Osteocyte (in vitro differentiated cells): Measurements from ENCODE around the gene USP24. TPM values are rescaled to one million over a fixed set of nuclear protein-coding genes. Genes with fewer than 3 reads are reported as not detected.

Source experiments
- DNase-seq: peaks from one replicate; pipeline ENCODE4 v3.0.0; 2021; ENCODE audit warnings: mixed read lengths; ENCODE audit not compliant: unreplicated experiment; ENCODE audit errors: extremely low spot score
- H3K27ac Mint-ChIP-seq: one replicate; pipeline ENCODE4 v1.8.0; 2021; ENCODE audit warnings: mild to moderate bottlenecking, mixed read lengths; ENCODE audit not compliant: unreplicated experiment
- H3K27me3 Mint-ChIP-seq: one replicate; pipeline ENCODE4 v1.8.0; 2021; ENCODE audit warnings: mixed read lengths; ENCODE audit not compliant: unreplicated experiment
- H3K36me3 Mint-ChIP-seq: one replicate; pipeline ENCODE4 v1.8.0; 2021; ENCODE audit warnings: mixed read lengths; ENCODE audit not compliant: unreplicated experiment
- H3K4me1 Mint-ChIP-seq: one replicate; pipeline ENCODE4 v1.8.0; 2021; ENCODE audit warnings: mixed read lengths; ENCODE audit not compliant: unreplicated experiment
- H3K4me3 Mint-ChIP-seq: one replicate; pipeline ENCODE4 v1.8.0; 2021; ENCODE audit warnings: mild to moderate bottlenecking, moderate library complexity, mixed read lengths; ENCODE audit not compliant: unreplicated experiment
- H3K9me3 Mint-ChIP-seq: one replicate; pipeline ENCODE4 v1.8.0; 2021; ENCODE audit warnings: mixed read lengths; ENCODE audit not compliant: unreplicated experiment
- CTCF ChIP-seq: fragments of 200-600 bp; sonication (generic); IDR thresholded peaks from 2 replicates; pipeline ENCODE4 v1.5.0; 2021; ENCODE audit warnings: antibody characterized with exemption, mild to moderate bottlenecking, moderate library complexity
- total RNA-seq: library from RNA; stranded (reverse); gene quantifications from 2 replicates; pipeline ENCODE4 v1.2.1, GENCODE V29; 2021

Gene USP24
- total RNA-seq, 1 donor from 2014 or later: 32.1 TPM

- no peaks in the 10 kb centered on the region for H3K36me3 Mint-ChIP-seq
- no peak for DNase-seq
- no peak overlapping the region for H3K27ac Mint-ChIP-seq
- no peak for TF ChIP-seq CTCF
- H3K4me1 Mint-ChIP-seq: peaks cover 3% of the 10 kb centered on the region
- H3K27me3 Mint-ChIP-seq: no peaks in the 10 kb centered on the region
- H3K4me3 Mint-ChIP-seq: no peak overlapping the region
- no peaks in the 10 kb centered on the region for H3K9me3 Mint-ChIP-seq
Measured at GRCh38 chr1:55246331-55246730, 31.2 kb upstream of the USP24 start.

- no peak overlapping the region for H3K27ac Mint-ChIP-seq
- no peaks in the 10 kb centered on the region for H3K36me3 Mint-ChIP-seq
- TF ChIP-seq CTCF: no peak
- H3K9me3 Mint-ChIP-seq: no peaks in the 10 kb centered on the region
- no peaks in the 10 kb centered on the region for H3K27me3 Mint-ChIP-seq
- no peak for DNase-seq
- H3K4me1 Mint-ChIP-seq: peaks cover 3% of the 10 kb centered on the region
- no peak overlapping the region for H3K4me3 Mint-ChIP-seq
Measured at GRCh38 chr1:55245781-55246180, 30.6 kb upstream of the USP24 start.

GRCh38 chr1:55244476-55245099 is 29.4 kb upstream of the USP24 start:
- DNase-seq: no peak
- H3K9me3 Mint-ChIP-seq: no peaks in the 10 kb centered on the region
- no peak overlapping the region for H3K27ac Mint-ChIP-seq
- H3K36me3 Mint-ChIP-seq: no peaks in the 10 kb centered on the region
- no peak for TF ChIP-seq CTCF
- peaks cover 3% of the 10 kb centered on the region for H3K4me1 Mint-ChIP-seq
- no peak overlapping the region for H3K4me3 Mint-ChIP-seq
- H3K27me3 Mint-ChIP-seq: no peaks in the 10 kb centered on the region

GRCh38 chr1:55243655-55244054 is 28.5 kb upstream of the USP24 start:
- Mint-ChIP-seq H3K4me1 (peaks cover 3% of the 10 kb centered on the region), H3K27ac (no peak overlapping the region), H3K9me3 (no peaks in the 10 kb centered on the region), H3K36me3 (no peaks in the 10 kb centered on the region), H3K4me3 (no peak overlapping the region), H3K27me3 (no peaks in the 10 kb centered on the region)
- TF ChIP-seq CTCF: no peak
- no peak for DNase-seq

GRCh38 chr1:55239548-55239947 is 24.4 kb upstream of the USP24 start:
- H3K27me3 Mint-ChIP-seq: no peaks in the 10 kb centered on the region
- H3K4me3 Mint-ChIP-seq: no peak overlapping the region
- H3K9me3 Mint-ChIP-seq: no peaks in the 10 kb centered on the region
- peaks cover 11% of the 10 kb centered on the region for H3K4me1 Mint-ChIP-seq
- TF ChIP-seq CTCF: no peak
- H3K27ac Mint-ChIP-seq: no peak overlapping the region
- DNase-seq: no peak
- no peaks in the 10 kb centered on the region for H3K36me3 Mint-ChIP-seq
